ENCODE data around the gene CAMK2A. TPM values are rescaled to one million over a fixed set of nuclear protein-coding genes. Genes with fewer than 3 reads are reported as not detected.
"Not testable (repeated sequence)": the region's sequence is repeated elsewhere in the genome, so short reads cannot be mapped to it uniquely, and the experiment has no call there.

The CAMK2A gene
- total and polyA plus RNA-seq, 2 donors, result 0.09 to 0.39 TPM

GRCh38 chr5:150248493-150248892 is 41.1 kb downstream of the CAMK2A start:
- 88% methylated on average over 6 of the region's 6 CpGs for WGBS

GRCh38 chr5:150247726-150248125 is 41.8 kb downstream of the CAMK2A start:
- H3K27ac ChIP-seq (ENCODE audit: low read depth in 1 of 2, low read length in 1 of 2), result no peak overlapping the region
- H3K36me3 ChIP-seq (ENCODE audit: control insufficient read depth in 2 of 2, insufficient read depth in 2 of 2, low read length in 1 of 2), result no peaks in the 10 kb centered on the region
- WGBS, result 94% methylated on average over 9 of the region's 9 CpGs
- no peak for DNase-seq (ENCODE audit: low read depth in 6 of 9, low spot score in 9 of 9)
- H3K4me1 ChIP-seq (ENCODE audit: control insufficient read depth in 2 of 2, insufficient read depth in 2 of 2, low read length in 2 of 2), result no peaks in the 10 kb centered on the region
- H3K9me3 ChIP-seq (ENCODE audit: control insufficient read depth in 2 of 2, insufficient read depth in 1 of 2, low read length in 1 of 2), result no peaks in the 10 kb centered on the region
- no peak overlapping the region for H3K4me3 ChIP-seq (ENCODE audit: low read length in 2 of 2)
- H3K27me3 ChIP-seq (ENCODE audit: control insufficient read depth in 2 of 2, insufficient read depth in 1 of 2, low read length in 1 of 2), result no peaks in the 10 kb centered on the region

More at GRCh38 chr5:150248493-150248892, 41.1 kb downstream of the CAMK2A start:
- H3K4me1 ChIP-seq (ENCODE audit: control insufficient read depth in 2 of 2, insufficient read depth in 2 of 2, low read length in 2 of 2); H3K27ac ChIP-seq (ENCODE audit: low read depth in 1 of 2, low read length in 1 of 2); H3K36me3 ChIP-seq (ENCODE audit: control insufficient read depth in 2 of 2, insufficient read depth in 2 of 2, low read length in 1 of 2); H3K9me3 ChIP-seq (ENCODE audit: control insufficient read depth in 2 of 2, insufficient read depth in 1 of 2, low read length in 1 of 2); H3K27me3 ChIP-seq (ENCODE audit: control insufficient read depth in 2 of 2, insufficient read depth in 1 of 2, low read length in 1 of 2); H3K4me3 ChIP-seq (ENCODE audit: low read length in 2 of 2); DNase-seq (ENCODE audit: low read depth in 6 of 9, low spot score in 9 of 9): not testable (repeated sequence)

- Histone ChIP-seq H3K9me3 (ENCODE audit: control insufficient read depth in 2 of 2, insufficient read depth in 1 of 2, low read length in 1 of 2) (no peaks in the 10 kb centered on the region), H3K4me1 (ENCODE audit: control insufficient read depth in 2 of 2, insufficient read depth in 2 of 2, low read length in 2 of 2) (no peaks in the 10 kb centered on the region), H3K36me3 (ENCODE audit: control insufficient read depth in 2 of 2, insufficient read depth in 2 of 2, low read length in 1 of 2) (no peaks in the 10 kb centered on the region), H3K27ac (ENCODE audit: low read depth in 1 of 2, low read length in 1 of 2) (no peak overlapping the region), H3K4me3 (ENCODE audit: low read length in 2 of 2) (no peak overlapping the region), H3K27me3 (ENCODE audit: control insufficient read depth in 2 of 2, insufficient read depth in 1 of 2, low read length in 1 of 2) (peaks cover 0 to under 1% of the 10 kb centered on the region in 2 donors)
- 95% methylated on average over 5 of the region's 5 CpGs for WGBS
- DNase-seq (ENCODE audit: low read depth in 6 of 9, low spot score in 9 of 9), result no peak
Observed at GRCh38 chr5:150246835-150247234, 42.7 kb downstream of the CAMK2A start.

GRCh38 chr5:150246429-150246828 is 43.1 kb downstream of the CAMK2A start:
- Histone ChIP-seq H3K4me3 (ENCODE audit: low read length in 2 of 2) (no peak overlapping the region), H3K27me3 (ENCODE audit: control insufficient read depth in 2 of 2, insufficient read depth in 1 of 2, low read length in 1 of 2) (peaks cover 0 to 2% of the 10 kb centered on the region in 2 donors), H3K4me1 (ENCODE audit: control insufficient read depth in 2 of 2, insufficient read depth in 2 of 2, low read length in 2 of 2) (no peaks in the 10 kb centered on the region), H3K9me3 (ENCODE audit: control insufficient read depth in 2 of 2, insufficient read depth in 1 of 2, low read length in 1 of 2) (no peaks in the 10 kb centered on the region), H3K27ac (ENCODE audit: low read depth in 1 of 2, low read length in 1 of 2) (no peak overlapping the region), H3K36me3 (ENCODE audit: control insufficient read depth in 2 of 2, insufficient read depth in 2 of 2, low read length in 1 of 2) (no peaks in the 10 kb centered on the region)
- DNase-seq (ENCODE audit: low read depth in 6 of 9, low spot score in 9 of 9), result no peak
- 94% methylated on average over 5 of the region's 5 CpGs for WGBS

GRCh38 chr5:150245808-150246207 is 43.8 kb downstream of the CAMK2A start:
- no peak for DNase-seq (ENCODE audit: low read depth in 6 of 9, low spot score in 9 of 9)
- Histone ChIP-seq H3K36me3 (ENCODE audit: control insufficient read depth in 2 of 2, insufficient read depth in 2 of 2, low read length in 1 of 2) (no peaks in the 10 kb centered on the region), H3K4me3 (ENCODE audit: low read length in 2 of 2) (no peak overlapping the region), H3K27ac (ENCODE audit: low read depth in 1 of 2, low read length in 1 of 2) (no peak overlapping the region), H3K9me3 (ENCODE audit: control insufficient read depth in 2 of 2, insufficient read depth in 1 of 2, low read length in 1 of 2) (no peaks in the 10 kb centered on the region), H3K27me3 (ENCODE audit: control insufficient read depth in 2 of 2, insufficient read depth in 1 of 2, low read length in 1 of 2) (peaks cover 0 to 2% of the 10 kb centered on the region in 2 donors), H3K4me1 (ENCODE audit: control insufficient read depth in 2 of 2, insufficient read depth in 2 of 2, low read length in 2 of 2) (no peaks in the 10 kb centered on the region)
- 90% methylated on average over 3 of the region's 3 CpGs for WGBS

GRCh38 chr5:150245111-150245789 is 44.3 kb downstream of the CAMK2A start:
- no peaks in the 10 kb centered on the region for H3K9me3 ChIP-seq (ENCODE audit: control insufficient read depth in 2 of 2, insufficient read depth in 1 of 2, low read length in 1 of 2)
- H3K4me1 ChIP-seq (ENCODE audit: control insufficient read depth in 2 of 2, insufficient read depth in 2 of 2, low read length in 2 of 2), result no peaks in the 10 kb centered on the region
- H3K27ac ChIP-seq (ENCODE audit: low read depth in 1 of 2, low read length in 1 of 2), result no peak overlapping the region
- no peak overlapping the region for H3K4me3 ChIP-seq (ENCODE audit: low read length in 2 of 2)
- H3K27me3 ChIP-seq (ENCODE audit: control insufficient read depth in 2 of 2, insufficient read depth in 1 of 2, low read length in 1 of 2), result peaks cover 0 to 2% of the 10 kb centered on the region in 2 donors
- DNase-seq (ENCODE audit: low read depth in 6 of 9, low spot score in 9 of 9), result no peak
- no peaks in the 10 kb centered on the region for H3K36me3 ChIP-seq (ENCODE audit: control insufficient read depth in 2 of 2, insufficient read depth in 2 of 2, low read length in 1 of 2)
- WGBS, result 89% methylated on average over 18 of the region's 18 CpGs

GRCh38 chr5:150244209-150244608 is 45.4 kb downstream of the CAMK2A start:
- Histone ChIP-seq H3K27me3 (ENCODE audit: control insufficient read depth in 2 of 2, insufficient read depth in 1 of 2, low read length in 1 of 2) (peaks cover 0 to 2% of the 10 kb centered on the region in 2 donors), H3K4me1 (ENCODE audit: control insufficient read depth in 2 of 2, insufficient read depth in 2 of 2, low read length in 2 of 2) (no peaks in the 10 kb centered on the region), H3K9me3 (ENCODE audit: control insufficient read depth in 2 of 2, insufficient read depth in 1 of 2, low read length in 1 of 2) (no peaks in the 10 kb centered on the region), H3K4me3 (ENCODE audit: low read length in 2 of 2) (no peak overlapping the region), H3K27ac (ENCODE audit: low read depth in 1 of 2, low read length in 1 of 2) (no peak overlapping the region), H3K36me3 (ENCODE audit: control insufficient read depth in 2 of 2, insufficient read depth in 2 of 2, low read length in 1 of 2) (no peaks in the 10 kb centered on the region)
- no peak for DNase-seq (ENCODE audit: low read depth in 6 of 9, low spot score in 9 of 9)
- WGBS, result 96% methylated on average over 7 of the region's 7 CpGs

- DNase-seq (ENCODE audit: low read depth in 6 of 9, low spot score in 9 of 9), result no peak
- WGBS, result 96% methylated on average over 4 of the region's 4 CpGs
- H3K36me3 ChIP-seq (ENCODE audit: control insufficient read depth in 2 of 2, insufficient read depth in 2 of 2, low read length in 1 of 2), result no peaks in the 10 kb centered on the region
- H3K27me3 ChIP-seq (ENCODE audit: control insufficient read depth in 2 of 2, insufficient read depth in 1 of 2, low read length in 1 of 2), result peaks cover 0 to 2% of the 10 kb centered on the region in 2 donors
- H3K4me1 ChIP-seq (ENCODE audit: control insufficient read depth in 2 of 2, insufficient read depth in 2 of 2, low read length in 2 of 2), result no peaks in the 10 kb centered on the region
- H3K4me3 ChIP-seq (ENCODE audit: low read length in 2 of 2), result no peak overlapping the region
- no peaks in the 10 kb centered on the region for H3K9me3 ChIP-seq (ENCODE audit: control insufficient read depth in 2 of 2, insufficient read depth in 1 of 2, low read length in 1 of 2)
- no peak overlapping the region for H3K27ac ChIP-seq (ENCODE audit: low read depth in 1 of 2, low read length in 1 of 2)
Observed at GRCh38 chr5:150243590-150243989, 46.0 kb downstream of the CAMK2A start.

GRCh38 chr5:150242251-150242894 is 47.2 kb downstream of the CAMK2A start:
- Histone ChIP-seq H3K4me3 (ENCODE audit: low read length in 2 of 2) (no peak overlapping the region), H3K27ac (ENCODE audit: low read depth in 1 of 2, low read length in 1 of 2) (no peak overlapping the region), H3K36me3 (ENCODE audit: control insufficient read depth in 2 of 2, insufficient read depth in 2 of 2, low read length in 1 of 2) (no peaks in the 10 kb centered on the region), H3K9me3 (ENCODE audit: control insufficient read depth in 2 of 2, insufficient read depth in 1 of 2, low read length in 1 of 2) (no peaks in the 10 kb centered on the region), H3K4me1 (ENCODE audit: control insufficient read depth in 2 of 2, insufficient read depth in 2 of 2, low read length in 2 of 2) (no peaks in the 10 kb centered on the region), H3K27me3 (ENCODE audit: control insufficient read depth in 2 of 2, insufficient read depth in 1 of 2, low read length in 1 of 2) (peaks cover 0 to 2% of the 10 kb centered on the region in 2 donors)
- no peak for DNase-seq (ENCODE audit: low read depth in 6 of 9, low spot score in 9 of 9)
- 96% methylated on average over 11 of the region's 11 CpGs for WGBS
